GM19468 (cell line): Measurements from ENCODE around the gene JADE3.

Experiments used
- ATAC-seq: cut with Tn5 transposase; IDR thresholded peaks from one replicate; pipeline ENCODE4 v1.9.1; 2021; ENCODE audit warnings: mild to moderate bottlenecking, moderate library complexity, moderate number of reproducible peaks; ENCODE audit not compliant: unreplicated experiment; ENCODE audit errors: extremely low read depth

JADE3 gene

DNA sequence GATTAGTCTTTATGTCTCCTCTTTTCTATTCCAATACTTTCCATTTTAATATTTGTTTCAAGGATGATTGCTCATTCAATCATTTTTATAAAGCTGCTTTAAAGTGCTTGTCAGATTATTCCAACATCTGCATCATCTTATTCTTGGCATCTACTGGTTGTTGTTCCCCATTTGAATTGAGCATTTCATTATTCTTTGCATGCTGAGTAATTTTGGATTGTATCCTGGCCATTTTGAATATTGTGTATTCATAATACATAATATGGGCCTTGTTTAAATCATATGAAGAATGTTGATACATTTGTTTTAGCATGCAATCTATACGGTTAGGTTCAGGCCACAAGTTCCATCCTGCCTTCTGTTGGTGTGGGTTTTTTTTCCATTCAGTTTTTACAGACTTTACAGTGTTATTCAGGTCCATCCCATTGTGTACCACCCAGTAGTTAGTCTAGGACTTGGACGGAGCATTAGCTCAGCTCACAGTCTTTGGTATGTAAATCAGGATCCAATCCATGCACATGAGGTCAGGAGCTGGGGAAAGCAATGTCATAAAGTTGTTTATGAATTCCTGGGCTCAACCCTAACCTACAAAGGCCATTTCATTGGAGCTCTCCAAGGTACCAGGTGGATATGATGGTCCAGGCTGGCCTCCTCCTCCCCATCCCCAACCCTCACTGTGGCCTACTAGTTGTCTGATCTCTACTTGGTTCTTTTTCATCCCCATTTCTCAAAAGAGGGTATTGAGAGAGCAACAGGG lies 186.3 kb downstream of the JADE3 start:
- no peak for ATAC-seq

GRCh38 chrX:47101206-47101605 lies 189.0 kb downstream of the JADE3 start:
- no peak for ATAC-seq
